OCI-LY3 (cell line): Measurements from ENCODE around the gene CILP2.

Experiments
- H2AFZ ChIP-seq: fragments of 200-600, 300-600 bp; shearing (Covaris generic); 2 replicates; pipeline ENCODE4 v1.6.0; 2014; ENCODE audit warnings: antibody characterized with exemption, low read depth, low read length
- H3K27ac ChIP-seq: fragments of 200-600, 300-600 bp; sonication (generic); 2 replicates; pipeline ENCODE4 v1.5.1; 2014; ENCODE audit warnings: mild to moderate bottlenecking, low read length, moderate library complexity, mixed read lengths
- H3K27me3 ChIP-seq: fragments of 200-600, 300-600 bp; sonication (generic); 2 replicates; pipeline ENCODE4 v1.6.1; 2014; ENCODE audit warnings: low read depth, low read length, mixed read lengths
- H3K36me3 ChIP-seq: fragments of 200-600, 300-600 bp; sonication (generic); replicated peaks from 2 replicates; pipeline ENCODE3; 2014; ENCODE audit warnings: low read depth, low read length, mixed read lengths
- H3K4me1 ChIP-seq: fragments of 300-600, 200-600 bp; sonication (generic); 2 replicates; pipeline ENCODE4 v1.6.1; 2014; ENCODE audit warnings: low read length, mixed read lengths
- H3K4me2 ChIP-seq: fragments of 200-600, 300-600 bp; sonication (generic); 2 replicates; pipeline ENCODE4 v1.6.1; 2014; ENCODE audit warnings: low read length, mixed read lengths
- H3K4me3 ChIP-seq: fragments of 300-600, 200-600 bp; sonication (generic); 2 replicates; pipeline ENCODE4 v1.5.1; 2014; ENCODE audit warnings: antibody characterized with exemption, mild to moderate bottlenecking, low read length, moderate library complexity
- H3K79me2 ChIP-seq: fragments of 300-600, 200-600 bp; shearing (Covaris generic); 2 replicates; pipeline ENCODE4 v1.6.1; 2014; ENCODE audit warnings: mild to moderate bottlenecking, low read length, mixed read lengths
- H3K9ac ChIP-seq: fragments of 300-600, 200-600 bp; shearing (Covaris generic); 2 replicates; pipeline ENCODE4 v1.6.0; 2014; ENCODE audit warnings: mild to moderate bottlenecking, low read length, moderate library complexity
- H3K9me3 ChIP-seq: fragments of 200-600, 300-600 bp; shearing (Covaris generic); 2 replicates; pipeline ENCODE4 v1.6.1; 2014; ENCODE audit warnings: low read length, mixed read lengths; ENCODE audit not compliant: insufficient read depth
- H4K20me1 ChIP-seq: fragments of 200-600, 300-600 bp; sonication (generic); 2 replicates; pipeline ENCODE4 v1.6.1; 2016; ENCODE audit warnings: low read length, mixed read lengths; ENCODE audit not compliant: insufficient read depth
- CTCF ChIP-seq: fragments of 200-600, 300-600 bp; sonication (generic); IDR thresholded peaks from 2 replicates; pipeline ENCODE4 v1.5.1; 2014; ENCODE audit warnings: antibody characterized with exemption, low read length, low read depth
- EZH2phosphoT487 ChIP-seq: fragments of 200-600 bp; shearing (Covaris generic); IDR thresholded peaks from 2 replicates; pipeline ENCODE4 v1.6.1; 2018; ENCODE audit warnings: antibody characterized with exemption, mixed run types, low read depth

The CILP2 gene

GRCh38 chr19:19554074-19555023 is 16.3 kb downstream of the CILP2 start:
- TF ChIP-seq CTCF (peak; percentile 74), EZH2phosphoT487 (no peak)
- Histone ChIP-seq H3K27me3 (no peaks in the 10 kb centered on the region), H3K9ac (no peak overlapping the region), H3K4me1 (no peaks in the 10 kb centered on the region), H3K79me2 (no peaks in the 10 kb centered on the region), H3K4me3 (no peak overlapping the region), H3K36me3 (no peaks in the 10 kb centered on the region), H3K27ac (no peak overlapping the region), H3K9me3 (no peaks in the 10 kb centered on the region), H2AFZ (no peak overlapping the region), H3K4me2 (no peak overlapping the region), H4K20me1 (no peaks in the 10 kb centered on the region)

- Histone ChIP-seq H3K4me2 (no peak overlapping the region), H4K20me1 (no peaks in the 10 kb centered on the region), H3K27ac (no peak overlapping the region), H3K79me2 (no peaks in the 10 kb centered on the region), H3K27me3 (no peaks in the 10 kb centered on the region), H3K36me3 (no peaks in the 10 kb centered on the region), H3K9me3 (no peaks in the 10 kb centered on the region), H3K4me3 (no peak overlapping the region), H3K4me1 (no peaks in the 10 kb centered on the region), H2AFZ (no peak overlapping the region), H3K9ac (no peak overlapping the region)
- TF ChIP-seq EZH2phosphoT487 = no peak
- no peak for TF ChIP-seq CTCF
These were observed 20.0 kb downstream of the CILP2 start for GRCh38 chr19:19558055-19558454.

GRCh38 chr19:19558636-19559035 is 20.6 kb downstream of the CILP2 start:
- H3K27ac ChIP-seq = no peak overlapping the region
- H3K4me3 ChIP-seq = no peak overlapping the region
- no peaks in the 10 kb centered on the region for H3K4me1 ChIP-seq
- no peak for TF ChIP-seq CTCF
- no peak overlapping the region for H3K9ac ChIP-seq
- H4K20me1 ChIP-seq = no peaks in the 10 kb centered on the region
- H3K79me2 ChIP-seq = no peaks in the 10 kb centered on the region
- H3K27me3 ChIP-seq = no peaks in the 10 kb centered on the region
- no peak overlapping the region for H2AFZ ChIP-seq
- no peaks in the 10 kb centered on the region for H3K36me3 ChIP-seq
- H3K9me3 ChIP-seq = no peaks in the 10 kb centered on the region
- no peak overlapping the region for H3K4me2 ChIP-seq

- Histone ChIP-seq H4K20me1 (no peaks in the 10 kb centered on the region), H3K4me3 (no peak overlapping the region), H3K36me3 (no peaks in the 10 kb centered on the region), H3K27ac (no peak overlapping the region), H3K4me1 (no peaks in the 10 kb centered on the region), H3K9ac (no peak overlapping the region), H3K27me3 (no peaks in the 10 kb centered on the region), H2AFZ (no peak overlapping the region), H3K79me2 (no peaks in the 10 kb centered on the region), H3K4me2 (no peak overlapping the region), H3K9me3 (no peaks in the 10 kb centered on the region)
- no peak for TF ChIP-seq CTCF
- TF ChIP-seq EZH2phosphoT487 = no peak
These were observed 21.9 kb downstream of the CILP2 start for GRCh38 chr19:19559931-19560330.
